ENCODE data around the gene PTDSS2. TPM values are rescaled to one million over a fixed set of nuclear protein-coding genes. Genes with fewer than 3 reads are reported as not detected.

Gene PTDSS2
- total and polyA plus RNA-seq, 8 donors: 11.6 to 264 (median 25.1) TPM

DNA sequence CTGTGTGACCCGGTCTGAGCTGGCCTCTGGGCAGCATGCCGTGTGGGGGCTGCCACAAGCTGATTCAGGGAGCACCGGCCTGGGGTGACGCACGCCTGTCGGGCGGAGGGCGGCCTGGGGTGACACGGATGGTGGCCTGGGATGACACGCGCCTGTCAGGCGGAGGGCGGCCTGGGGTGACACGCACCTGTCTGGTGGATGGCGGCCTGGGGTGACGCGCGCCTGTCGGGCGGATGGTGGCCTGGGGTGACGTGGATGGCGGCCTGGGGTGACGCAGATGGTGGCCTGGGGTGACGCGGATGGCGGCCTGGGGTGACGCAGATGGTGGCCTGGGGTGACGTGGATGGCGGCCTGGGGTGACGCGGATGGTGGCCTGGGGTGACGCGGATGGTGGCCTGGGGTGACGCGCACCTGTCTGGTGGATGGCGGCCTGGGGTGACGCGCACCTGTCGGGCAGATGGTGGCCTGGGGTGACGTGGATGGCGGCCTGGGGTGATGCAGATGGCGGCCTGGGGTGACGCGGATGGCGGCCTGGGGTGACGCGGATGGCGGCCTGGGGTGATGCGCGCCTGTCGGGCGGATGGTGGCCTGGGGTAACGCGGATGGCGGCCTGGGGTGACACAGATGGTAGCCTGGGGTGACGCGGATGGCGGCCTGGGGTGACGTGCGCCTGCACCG lies 21.5 kb downstream of the PTDSS2 start:
- Histone ChIP-seq H3K27me3 (no peaks in the 10 kb centered on the region), H3K4me3 (no peak overlapping the region), H3K36me3 (no peaks in the 10 kb centered on the region), H3K9me3 (no peaks in the 10 kb centered on the region), H3K27ac (no peak overlapping the region), H3K4me1 (peaks cover 13 to 24% (median 16%) of the 10 kb centered on the region in 4 donors)
- intact Hi-C loops (cut with DNase I; ENCODE audit: low total_unique reads): no loop called here
- no peak for TF ChIP-seq POLR2A (IDR thresholded peaks at IDR 0.05)
- no peak for TF ChIP-seq POLR2AphosphoS5 (IDR thresholded peaks at IDR 0.05)
- no peak for TF ChIP-seq CTCF (IDR thresholded peaks at IDR 0.05)
- WGBS, 5 donors: 94 to 99% (median 97%) methylated on average over 41 to 61 of the region's 61 CpGs
- DNase-seq: no peak

- no peaks in the 10 kb centered on the region for H3K9me3 ChIP-seq
- H3K36me3 ChIP-seq: no peaks in the 10 kb centered on the region
- no peak overlapping the region for H3K27ac ChIP-seq
- peaks cover 13 to 24% (median 16%) of the 10 kb centered on the region in 4 donors for H3K4me1 ChIP-seq
- intact Hi-C loops (cut with DNase I; ENCODE audit: low total_unique reads): no loop called here
- TF ChIP-seq CTCF (IDR thresholded peaks at IDR 0.05) (no peak), POLR2AphosphoS5 (IDR thresholded peaks at IDR 0.05) (no peak), POLR2A (IDR thresholded peaks at IDR 0.05) (no peak), EP300 (IDR thresholded peaks at IDR 0.05) (no peak)
- WGBS, 5 donors: 90 to 96% (median 90%) methylated on average over 10 to 13 of the region's 13 CpGs
- no peaks in the 10 kb centered on the region for H3K27me3 ChIP-seq
- DNase-seq: no peak
- no peak overlapping the region for H3K4me3 ChIP-seq
Observed at GRCh38 chr11:472272-472671, 22.2 kb downstream of the PTDSS2 start.

DNA sequence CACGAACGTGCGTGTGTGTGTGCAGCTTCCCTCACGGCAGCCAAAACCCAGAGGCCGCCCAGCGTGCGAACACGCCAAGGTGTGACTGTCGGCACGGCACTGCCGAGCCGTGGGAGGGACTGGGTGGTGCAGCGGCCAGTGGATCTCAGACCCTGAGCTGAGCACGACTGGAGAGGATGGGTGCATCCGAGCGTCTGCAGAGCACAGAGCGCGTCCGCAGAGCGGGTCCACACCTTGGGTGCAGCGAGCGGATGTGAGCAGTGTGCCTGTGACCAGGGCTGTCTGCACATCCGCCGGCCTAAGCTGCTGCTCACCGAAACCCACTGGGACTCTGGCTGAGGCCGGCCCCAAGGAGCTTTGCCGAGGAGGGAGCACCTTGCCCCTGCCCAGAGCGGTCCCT lies 22.7 kb downstream of the PTDSS2 start:
- H3K27me3 ChIP-seq: no peaks in the 10 kb centered on the region
- no peak overlapping the region for H3K27ac ChIP-seq
- DNase-seq: no peak
- intact Hi-C loops (cut with DNase I; ENCODE audit: low total_unique reads): no loop called here
- H3K4me1 ChIP-seq: peaks cover 13 to 24% (median 16%) of the 10 kb centered on the region in 4 donors
- TF ChIP-seq POLR2AphosphoS5 (IDR thresholded peaks at IDR 0.05): no peak
- no peak for TF ChIP-seq CTCF (IDR thresholded peaks at IDR 0.05)
- TF ChIP-seq POLR2A (IDR thresholded peaks at IDR 0.05): no peak
- no peak for TF ChIP-seq EP300 (IDR thresholded peaks at IDR 0.05)
- no peak overlapping the region for H3K4me3 ChIP-seq
- 95 to 96% (median 96%) methylated on average over 28 of the region's 28 CpGs for WGBS, 5 donors
- H3K9me3 ChIP-seq: no peaks in the 10 kb centered on the region
- H3K36me3 ChIP-seq: no peaks in the 10 kb centered on the region

DNA sequence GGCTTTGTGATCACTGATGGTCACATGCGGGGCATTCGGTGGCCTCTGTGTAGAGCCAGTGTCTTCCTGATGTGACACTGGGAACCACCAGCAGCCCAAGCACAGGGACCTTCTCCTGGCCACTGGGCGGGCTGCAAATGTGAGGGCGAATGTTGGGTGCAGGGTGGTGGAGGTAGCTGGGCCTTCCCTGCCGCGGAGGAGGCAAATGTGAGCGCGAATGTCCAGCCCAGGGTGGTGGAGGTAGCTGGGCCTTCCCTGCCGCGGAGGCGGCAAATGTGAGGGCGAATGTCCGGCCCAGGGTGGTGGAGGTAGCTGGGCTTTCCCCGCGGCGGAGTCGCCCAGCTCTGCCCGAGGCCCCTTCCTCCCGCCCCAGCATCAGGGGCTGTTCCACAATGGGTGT lies 23.3 kb downstream of the PTDSS2 start:
- intact Hi-C loops (cut with DNase I; ENCODE audit: low total_unique reads): no loop called here
- WGBS, 5 donors: 95 to 100% (median 96%) methylated on average over 12 to 19 of the region's 19 CpGs
- no peak for DNase-seq

More for the DNA sequence above, 23.3 kb downstream of the PTDSS2 start:
- Histone ChIP-seq H3K9me3 (no peaks in the 10 kb centered on the region), H3K27me3 (no peaks in the 10 kb centered on the region), H3K27ac (no peak overlapping the region), H3K36me3 (no peaks in the 10 kb centered on the region), H3K4me1 (peaks cover 13 to 22% (median 16%) of the 10 kb centered on the region in 4 donors), H3K4me3 (no peak overlapping the region)
- TF ChIP-seq CTCF (IDR thresholded peaks at IDR 0.05) (no peak), EP300 (IDR thresholded peaks at IDR 0.05) (no peak), POLR2A (IDR thresholded peaks at IDR 0.05) (no peak), POLR2AphosphoS5 (IDR thresholded peaks at IDR 0.05) (no peak)

Data from stomach (tissue), 9 donors.